Measurements from ENCODE around the gene LHX2. TPM values are rescaled to one million over a fixed set of nuclear protein-coding genes. Genes with fewer than 3 reads are reported as not detected.

The LHX2 gene
- total RNA-seq, 2 donors from 2014 or later: 0.23 TPM; not detected in 1

DNA sequence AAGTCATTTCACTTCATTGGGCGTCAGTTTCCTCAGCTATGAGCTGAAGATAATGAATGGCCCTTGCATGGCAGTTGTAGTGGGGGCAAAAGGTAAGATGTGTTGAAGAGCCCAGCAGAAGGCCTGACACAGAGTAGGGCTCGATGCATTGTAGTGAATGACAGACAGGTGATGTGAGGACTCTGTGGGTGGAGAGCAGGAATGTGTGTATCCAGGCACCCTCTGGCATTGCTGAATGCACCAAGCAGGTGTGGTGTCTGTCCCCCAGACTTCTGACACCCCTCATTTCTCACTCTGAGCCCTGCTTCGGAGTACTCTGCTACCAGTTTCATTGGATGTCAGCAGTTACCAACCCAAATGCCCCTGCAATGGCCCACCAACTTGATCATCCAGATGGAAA lies 22.4 kb downstream of the LHX2 start:
- no peak overlapping the region for H3K4me3 ChIP-seq
- DNase-seq (ENCODE audit: low spot score): no peak
- intact Hi-C loops (cut with DNase I): no loop called here
- H3K27ac ChIP-seq: no peak overlapping the region
- 86% methylated on average over 3 of the region's 3 CpGs for whole genome bisulfite sequencing
- peaks cover 6% of the 10 kb centered on the region for H3K27me3 ChIP-seq (replicated peaks; ENCODE audit: insufficient read depth)
- no peak for TF ChIP-seq POLR2AphosphoS5 (IDR thresholded peaks at IDR 0.05)
- no peak for TF ChIP-seq POLR2A (IDR thresholded peaks at IDR 0.05)
- TF ChIP-seq, protein P1, sequence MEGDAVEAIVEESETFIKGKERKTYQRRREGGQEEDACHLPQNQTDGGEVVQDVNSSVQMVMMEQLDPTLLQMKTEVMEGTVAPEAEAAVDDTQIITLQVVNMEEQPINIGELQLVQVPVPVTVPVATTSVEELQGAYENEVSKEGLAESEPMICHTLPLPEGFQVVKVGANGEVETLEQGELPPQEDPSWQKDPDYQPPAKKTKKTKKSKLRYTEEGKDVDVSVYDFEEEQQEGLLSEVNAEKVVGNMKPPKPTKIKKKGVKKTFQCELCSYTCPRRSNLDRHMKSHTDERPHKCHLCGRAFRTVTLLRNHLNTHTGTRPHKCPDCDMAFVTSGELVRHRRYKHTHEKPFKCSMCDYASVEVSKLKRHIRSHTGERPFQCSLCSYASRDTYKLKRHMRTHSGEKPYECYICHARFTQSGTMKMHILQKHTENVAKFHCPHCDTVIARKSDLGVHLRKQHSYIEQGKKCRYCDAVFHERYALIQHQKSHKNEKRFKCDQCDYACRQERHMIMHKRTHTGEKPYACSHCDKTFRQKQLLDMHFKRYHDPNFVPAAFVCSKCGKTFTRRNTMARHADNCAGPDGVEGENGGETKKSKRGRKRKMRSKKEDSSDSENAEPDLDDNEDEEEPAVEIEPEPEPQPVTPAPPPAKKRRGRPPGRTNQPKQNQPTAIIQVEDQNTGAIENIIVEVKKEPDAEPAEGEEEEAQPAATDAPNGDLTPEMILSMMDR (IDR thresholded peaks at IDR 0.05): no peak
- no peaks in the 10 kb centered on the region for H3K9me3 ChIP-seq
- no peaks in the 10 kb centered on the region for H3K36me3 ChIP-seq
- H3K4me1 ChIP-seq (replicated peaks): no peaks in the 10 kb centered on the region

DNA sequence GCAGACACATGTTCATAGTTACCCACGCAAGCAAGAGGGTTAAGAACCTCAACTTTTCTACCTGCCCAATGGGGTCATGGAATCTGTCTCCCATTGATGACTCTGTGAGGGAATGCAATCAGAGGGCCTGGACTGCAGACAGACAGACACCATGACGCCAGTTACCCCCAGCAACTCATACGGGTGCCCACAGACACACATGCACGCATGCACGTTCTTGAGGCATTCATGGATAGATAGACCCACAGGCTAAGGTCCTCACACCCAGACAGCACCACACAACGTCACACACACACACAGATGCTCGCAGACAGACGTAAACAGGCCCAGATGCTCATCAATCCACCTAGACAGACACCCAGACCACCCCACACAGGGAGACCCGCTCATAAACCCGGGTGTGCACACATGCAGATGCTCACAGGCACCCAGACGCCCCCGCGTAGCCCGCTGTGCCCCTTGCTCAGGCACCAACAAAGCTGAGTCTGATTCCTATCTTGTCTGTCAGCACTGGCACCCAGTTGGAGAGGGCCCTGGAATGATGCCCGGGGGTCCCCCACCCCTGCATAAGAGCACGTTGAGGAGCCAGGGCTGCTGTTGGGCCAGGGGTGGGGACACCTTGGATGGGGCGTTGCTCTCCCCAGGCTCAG lies 23.6 kb downstream of the LHX2 start:
- intact Hi-C loops (cut with DNase I): no loop called here
- no peaks in the 10 kb centered on the region for H3K9me3 ChIP-seq
- no peak overlapping the region for H3K4me3 ChIP-seq
- DNase-seq (ENCODE audit: low spot score): no peak
- H3K27me3 ChIP-seq (replicated peaks; ENCODE audit: insufficient read depth): peaks cover 6% of the 10 kb centered on the region
- no peaks in the 10 kb centered on the region for H3K36me3 ChIP-seq
- H3K27ac ChIP-seq: no peak overlapping the region
- no peak for TF ChIP-seq POLR2A (IDR thresholded peaks at IDR 0.05)
- TF ChIP-seq POLR2AphosphoS5 (IDR thresholded peaks at IDR 0.05): no peak
- TF ChIP-seq, protein P1 (IDR thresholded peaks at IDR 0.05): no peak
- 77% methylated on average over 17 of the region's 17 CpGs for WGBS
- H3K4me1 ChIP-seq (replicated peaks): no peaks in the 10 kb centered on the region

DNA sequence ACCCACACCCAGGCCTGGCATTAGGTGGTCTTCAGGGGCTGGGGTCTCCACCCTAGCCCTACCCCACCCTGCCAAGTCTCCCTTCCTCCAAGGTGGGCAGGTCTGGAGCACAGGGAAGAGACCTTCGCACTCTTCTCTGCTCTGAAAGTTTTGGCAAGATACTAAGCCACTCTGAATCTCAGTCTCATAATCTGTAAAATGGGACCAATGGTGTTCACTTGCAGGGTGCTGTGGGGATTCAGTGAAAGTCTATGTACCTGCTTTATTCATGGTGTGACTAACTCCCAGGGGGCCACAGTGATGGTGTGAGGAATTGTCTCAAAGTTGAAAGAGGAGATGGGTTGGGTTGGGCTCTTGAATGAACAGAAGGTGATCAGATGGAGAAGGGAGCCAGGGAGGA lies 25.0 kb downstream of the LHX2 start:
- 100% methylated on average over 1 of the region's 1 CpG for WGBS
- no peak for DNase-seq (ENCODE audit: low spot score)
- Histone ChIP-seq H3K4me3 (no peak overlapping the region), H3K27me3 (replicated peaks; ENCODE audit: insufficient read depth) (peaks cover 6% of the 10 kb centered on the region), H3K9me3 (no peaks in the 10 kb centered on the region), H3K27ac (no peak overlapping the region), H3K36me3 (no peaks in the 10 kb centered on the region), H3K4me1 (replicated peaks) (peaks cover 6% of the 10 kb centered on the region)
- intact Hi-C loops (cut with DNase I): no loop called here
- TF ChIP-seq, protein P1 (IDR thresholded peaks at IDR 0.05): no peak
- TF ChIP-seq POLR2AphosphoS5 (IDR thresholded peaks at IDR 0.05): no peak
- TF ChIP-seq POLR2A (IDR thresholded peaks at IDR 0.05): no peak

DNA sequence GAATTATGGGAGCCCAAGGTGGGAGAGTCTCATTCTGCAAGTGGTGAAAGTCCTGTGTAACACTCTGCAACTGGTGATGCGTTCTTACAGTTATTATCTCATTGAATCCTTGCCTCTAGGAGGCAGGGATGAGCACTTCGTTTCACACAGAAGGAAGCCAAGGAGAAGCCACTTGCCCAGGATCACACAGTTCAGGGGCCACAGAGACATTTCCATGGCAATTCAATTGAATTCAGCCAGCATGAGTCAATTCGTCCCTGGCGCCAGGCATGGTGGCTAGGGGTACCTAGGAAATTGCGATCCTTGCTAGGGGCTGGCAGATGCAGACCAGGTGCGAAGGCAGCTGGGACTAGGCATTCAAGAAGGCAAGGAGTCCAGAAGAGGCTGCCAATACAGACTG lies 26.2 kb downstream of the LHX2 start:
- Histone ChIP-seq H3K27me3 (replicated peaks; ENCODE audit: insufficient read depth) (peaks cover under 1% of the 10 kb centered on the region), H3K4me3 (no peak overlapping the region), H3K9me3 (no peaks in the 10 kb centered on the region), H3K4me1 (replicated peaks) (peaks cover 6% of the 10 kb centered on the region), H3K36me3 (no peaks in the 10 kb centered on the region), H3K27ac (no peak overlapping the region)
- TF ChIP-seq, protein P1 (IDR thresholded peaks at IDR 0.05): no peak
- TF ChIP-seq POLR2AphosphoS5 (IDR thresholded peaks at IDR 0.05) (no peak), POLR2A (IDR thresholded peaks at IDR 0.05) (no peak)
- WGBS: 62% methylated on average over 6 of the region's 6 CpGs
- no peak for DNase-seq (ENCODE audit: low spot score)
- intact Hi-C loops (cut with DNase I): no loop called here

DNA sequence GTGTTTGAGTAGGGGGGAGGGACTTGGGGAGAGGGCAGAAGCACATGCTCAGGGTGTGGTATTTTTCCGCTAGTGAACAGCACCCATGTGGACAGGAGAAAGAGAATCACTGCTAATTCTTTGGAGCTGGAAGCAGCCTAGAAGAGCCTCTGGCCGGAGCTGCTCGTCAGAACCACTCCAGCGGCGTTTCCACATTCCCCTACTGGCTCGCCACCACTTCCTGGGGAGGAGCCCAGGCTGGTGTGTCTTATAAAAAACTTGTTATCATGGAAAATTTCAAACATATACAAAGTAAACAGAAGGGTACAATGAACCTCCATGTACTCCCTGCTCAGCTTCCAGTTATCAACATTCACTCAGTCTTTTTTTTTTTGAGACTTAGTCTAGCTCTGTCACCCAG lies 26.7 kb downstream of the LHX2 start:
- no peaks in the 10 kb centered on the region for H3K36me3 ChIP-seq
- no peaks in the 10 kb centered on the region for H3K9me3 ChIP-seq
- DNase-seq (ENCODE audit: low spot score): no peak
- peaks cover 6% of the 10 kb centered on the region for H3K4me1 ChIP-seq (replicated peaks)
- TF ChIP-seq, protein P1 (IDR thresholded peaks at IDR 0.05): no peak
- no peak for TF ChIP-seq POLR2A (IDR thresholded peaks at IDR 0.05)
- no peak for TF ChIP-seq POLR2AphosphoS5 (IDR thresholded peaks at IDR 0.05)
- WGBS: 19% methylated on average over 6 of the region's 6 CpGs
- intact Hi-C loops (cut with DNase I): no loop called here
- H3K27me3 ChIP-seq (replicated peaks; ENCODE audit: insufficient read depth): no peaks in the 10 kb centered on the region
- no peak overlapping the region for H3K4me3 ChIP-seq
- H3K27ac ChIP-seq: no peak overlapping the region

All from prostate gland (tissue), 2 donors.